AG04450 (cell line): Measurements from ENCODE around the gene AMACR. TPM values are rescaled to one million over a fixed set of nuclear protein-coding genes. Genes with fewer than 3 reads are reported as not detected.

Experiments used
- CTCF ChIA-PET: fragments of 300-600, 350-600 bp; formaldehyde crosslinking; extraction: SDS; loops from one replicate; lab custom pipeline; 2022; ENCODE audit warnings: antibody characterized with exemption, inconsistent platforms; lab: Charles Lee
- POLR2A ChIA-PET: fragments of 350-600 bp; formaldehyde crosslinking; extraction: SDS; loops from one replicate; lab custom pipeline; 2021; ENCODE audit warnings: antibody characterized with exemption, inconsistent platforms; lab: Yijun Ruan, JAX
- DNase-seq: peaks from one replicate; pipeline ENCODE4 v3.0.0-alpha.2; 2011; ENCODE audit warnings: low read depth, low spot score
- H3K27ac ChIP-seq: one replicate; pipeline ENCODE4 v1.5.1; 2012; ENCODE audit warnings: low read depth, low read length, control low read depth
- H3K27me3 ChIP-seq: one replicate; pipeline ENCODE4 v1.6.0; 2012; ENCODE audit warnings: low read length; ENCODE audit not compliant: control insufficient read depth, insufficient read depth
- H3K4me3 ChIP-seq: 2 replicates; pipeline ENCODE4 v1.5.1; 2011; ENCODE audit warnings: mild to moderate bottlenecking, low read depth, low read length, control low read depth
- H3K9me3 ChIP-seq: 2 replicates; pipeline ENCODE4 v1.5.1; 2012; ENCODE audit warnings: low read length; ENCODE audit not compliant: control insufficient read depth, insufficient read depth
- CTCF ChIP-seq: IDR thresholded peaks from 2 replicates; pipeline ENCODE4 v1.5.1; 2011; ENCODE audit warnings: low read depth, low read length, control low read depth, inconsistent platforms
- polyA plus RNA-seq: library from polyadenylated mRNA; depleted of rRNA; stranded (reverse); fragments of >200 nt; gene quantifications from 2 replicates; pipeline ENCODE4 v1.2.3, GENCODE V29; 2011

AMACR gene
- polyA plus RNA-seq, 1 experiment = 10.0 TPM

- no peak for TF ChIP-seq CTCF
- Histone ChIP-seq H3K9me3 (no peaks in the 10 kb centered on the region), H3K27me3 (no peaks in the 10 kb centered on the region), H3K27ac (no peak overlapping the region), H3K4me3 (no peak overlapping the region)
- POLR2A ChIA-PET = no interaction called here
- DNase-seq = no peak
- CTCF ChIA-PET = interaction anchor here (1.4 kb wide), 1 partner anchor 57 kb away, joined by 3 read pairs; no protein-coding TSS in a partner anchor
Observed at GRCh38 chr5:34053571-34054399, 45.9 kb upstream of the AMACR start.

- POLR2A ChIA-PET = no interaction called here
Observed at GRCh38 chr5:34053133-34053532, 45.3 kb upstream of the AMACR start.

GRCh38 chr5:34051374-34051980 is 43.6 kb upstream of the AMACR start:
- POLR2A ChIA-PET = no interaction called here
- Histone ChIP-seq H3K27me3 (no peaks in the 10 kb centered on the region), H3K27ac (no peak overlapping the region), H3K4me3 (no peak overlapping the region), H3K9me3 (no peaks in the 10 kb centered on the region)
- TF ChIP-seq CTCF = no peak
- CTCF ChIA-PET = no interaction called here
- no peak for DNase-seq

More at GRCh38 chr5:34053133-34053532, 45.3 kb upstream of the AMACR start:
- CTCF ChIA-PET = interaction anchor here (1.4 kb wide), 1 partner anchor 56 kb away, joined by 3 read pairs; no protein-coding TSS in a partner anchor
- Histone ChIP-seq H3K27me3 (no peaks in the 10 kb centered on the region), H3K27ac (no peak overlapping the region), H3K9me3 (no peaks in the 10 kb centered on the region), H3K4me3 (no peak overlapping the region)
- peak; percentile 21 for DNase-seq
- TF ChIP-seq CTCF = no peak

GRCh38 chr5:34047774-34048572 is 40.1 kb upstream of the AMACR start:
- Histone ChIP-seq H3K27ac (no peak overlapping the region), H3K9me3 (no peaks in the 10 kb centered on the region), H3K4me3 (no peak overlapping the region), H3K27me3 (no peaks in the 10 kb centered on the region)
- ChIA-PET POLR2A (interaction anchor here (0.7 kb wide), 1 partner anchor 258 kb away, joined by 3 read pairs; no protein-coding TSS in a partner anchor), CTCF (no interaction called here)
- no peak for TF ChIP-seq CTCF
- no peak for DNase-seq
